Panc1 (cell line): ENCODE data around the gene TPI1. TPM values are rescaled to one million over a fixed set of nuclear protein-coding genes. Genes with fewer than 3 reads are reported as not detected.

Experiments
- ATAC-seq: fragments of 200-7000 bp; cut with Tn5 transposase; 2 replicates; pipeline ENCODE4 v1.9.1; 2020; ENCODE audit warnings: mild to moderate bottlenecking, moderate library complexity
- BruUV-seq: library from RNA; stranded (reverse); fragments of 400-500 nt; replicated peaks from 2 replicates; lab custom pipeline; 2021; lab: Mats Ljungman, UMichigan
- CTCF ChIA-PET: fragments of 300-600 bp; sonication (Branson Sonifier 250); formaldehyde crosslinking; loops from one replicate; lab custom pipeline; 2022; ENCODE audit warnings: antibody characterized with exemption; lab: Charles Lee
- POLR2A ChIA-PET: fragments of 300-600 bp; sonication (Branson Sonifier 250); formaldehyde crosslinking; loops from one replicate; lab custom pipeline; 2022; ENCODE audit warnings: antibody characterized with exemption; lab: Charles Lee
- DNase-seq: peaks from one replicate; pipeline ENCODE4 v3.0.0-alpha.2; 2010; ENCODE audit warnings: low read depth, low spot score
- H3K27ac ChIP-seq: 2 replicates; pipeline ENCODE4 v1.5.1; 2011; ENCODE audit warnings: mild to moderate bottlenecking, low read length, inconsistent platforms
- H3K27me3 ChIP-seq: fragments of 200-500 bp; sonication (Bioruptor generic); 2 replicates; pipeline ENCODE4 v1.6.0; 2014; ENCODE audit warnings: low read length, inconsistent platforms; ENCODE audit not compliant: control insufficient read depth, insufficient read depth
- H3K36me3 ChIP-seq: fragments of 200-500 bp; sonication (Bioruptor generic); 2 replicates; pipeline ENCODE4 v1.5.1; 2014; ENCODE audit warnings: inconsistent platforms, mild to moderate bottlenecking, low read length, moderate library complexity; ENCODE audit not compliant: control insufficient read depth, insufficient read depth
- H3K4me1 ChIP-seq: 2 replicates; pipeline ENCODE4 v1.5.1; 2011; ENCODE audit warnings: inconsistent platforms, mild to moderate bottlenecking, low read length, moderate library complexity; ENCODE audit not compliant: control insufficient read depth, insufficient read depth
- H3K4me3 ChIP-seq, 2 experiments: 2 replicates each; pipeline ENCODE4 v1.5.1; 2011 to 2012; ENCODE audit warnings: low read depth in 2 of 2, low read length in 2 of 2, mild to moderate bottlenecking in 2 of 2, inconsistent platforms in 1 of 2, moderate library complexity in 1 of 2
- H3K9me3 ChIP-seq: fragments of 200-500 bp; sonication (Bioruptor generic); 2 replicates; pipeline ENCODE4 v1.5.1; 2014; ENCODE audit warnings: low read depth, mild to moderate bottlenecking, inconsistent platforms, low read length, moderate library complexity; ENCODE audit not compliant: control insufficient read depth, insufficient read depth
- POLR2AphosphoS5 ChIP-seq: IDR thresholded peaks from 2 replicates; pipeline ENCODE4 v1.6.1; 2012; ENCODE audit warnings: mild to moderate bottlenecking, low read depth, low read length, moderate library complexity
- REST ChIP-seq, 2 experiments: IDR thresholded peaks; 2 replicates each; pipeline ENCODE4 v1.6.1; 2011 to 2012; ENCODE audit warnings: low read depth in 2 of 2, control low read depth in 1 of 2, low read length in 1 of 2, mild to moderate bottlenecking in 1 of 2, moderate library complexity in 1 of 2; ENCODE audit not compliant: insufficient read depth in 1 of 2
- SIN3A ChIP-seq: IDR thresholded peaks from 2 replicates; pipeline ENCODE4 v1.6.1; 2012; ENCODE audit warnings: low read depth, mild to moderate bottlenecking, low read length, moderate library complexity, borderline replicate concordance; ENCODE audit not compliant: insufficient read depth
- TCF7L2 ChIP-seq: IDR thresholded peaks from 2 replicates; pipeline ENCODE4 v1.6.1; 2011; ENCODE audit warnings: mild to moderate bottlenecking, low read depth, low read length, inconsistent platforms
- in situ Hi-C: cut with HindIII; loops from 2 replicates; pipeline ENCODE4 v1.10.0; 2016; ENCODE audit warnings: low sequenced_read_pairs, low pct_unique_long_range_greater_than_20kb
- intact Hi-C: fragments of 100-400 bp; cut with micrococcal nuclease; formaldehyde crosslinking; loops from one replicate; pipeline ENCODE4 v1.10.0; 2022; ENCODE audit not compliant: unreplicated experiment
- total RNA-seq: library from RNA; stranded (reverse); gene quantifications from one replicate; pipeline ENCODE4 v1.2.1, GENCODE V29; 2021; ENCODE audit not compliant: unreplicated experiment
- TF ChIP-seq, protein P1 (sequence below): fragments of 450-650 bp; IDR thresholded peaks from 2 replicates; pipeline ENCODE4 v1.5.1; 2017; ENCODE audit warnings: mild to moderate bottlenecking

Gene TPI1
- total RNA-seq, 1 experiment from 2014 or later, result 693 TPM

DNA sequence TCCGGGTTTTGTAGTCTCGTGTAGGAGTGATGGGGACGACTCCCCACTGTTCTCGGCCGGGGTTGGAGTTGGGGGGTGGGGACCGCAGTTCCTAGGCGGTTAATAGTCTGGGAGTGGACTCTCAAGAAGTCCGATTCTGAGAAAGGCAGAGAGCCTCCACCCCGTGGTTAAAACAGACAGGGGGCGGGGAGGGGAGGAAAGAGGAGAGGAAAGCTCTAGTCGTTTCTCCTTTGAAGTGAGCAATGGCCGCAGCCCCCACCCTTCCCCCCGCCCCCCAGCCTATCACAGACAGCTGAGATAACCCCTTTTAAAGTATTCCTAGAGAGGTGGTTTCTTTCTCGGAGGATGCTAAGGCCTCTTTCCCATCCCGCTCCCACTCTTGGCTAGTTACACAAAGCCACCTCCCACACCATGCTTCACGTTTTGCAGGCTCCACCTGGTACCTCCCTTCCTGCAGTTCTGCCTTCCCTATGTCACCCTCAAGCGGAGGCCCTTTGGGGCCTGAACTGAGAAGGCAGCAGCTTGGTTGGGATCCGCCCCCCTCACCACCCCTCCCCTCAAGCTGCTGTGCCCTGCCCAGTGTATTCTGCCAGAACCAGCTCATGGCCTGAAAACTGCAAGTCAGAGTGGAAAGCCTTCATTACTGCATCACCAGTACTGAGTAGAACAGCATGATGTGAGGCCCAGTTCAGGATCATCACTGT lies 14.5 kb upstream of the TPI1 start:
- no peaks in the 10 kb centered on the region for H3K9me3 ChIP-seq
- H3K4me1 ChIP-seq, result peaks cover 15% of the 10 kb centered on the region
- H3K4me3 ChIP-seq, result peak overlapping the region; percentile 75 to 89
- intact Hi-C loops, result no loop called here
- no peaks in the 10 kb centered on the region for H3K27me3 ChIP-seq
- DNase-seq (no peak), ATAC-seq (no peak)
- BruUV-seq, result no TSS peak
- in situ Hi-C loops, result no loop called here
- TF ChIP-seq, protein P1, sequence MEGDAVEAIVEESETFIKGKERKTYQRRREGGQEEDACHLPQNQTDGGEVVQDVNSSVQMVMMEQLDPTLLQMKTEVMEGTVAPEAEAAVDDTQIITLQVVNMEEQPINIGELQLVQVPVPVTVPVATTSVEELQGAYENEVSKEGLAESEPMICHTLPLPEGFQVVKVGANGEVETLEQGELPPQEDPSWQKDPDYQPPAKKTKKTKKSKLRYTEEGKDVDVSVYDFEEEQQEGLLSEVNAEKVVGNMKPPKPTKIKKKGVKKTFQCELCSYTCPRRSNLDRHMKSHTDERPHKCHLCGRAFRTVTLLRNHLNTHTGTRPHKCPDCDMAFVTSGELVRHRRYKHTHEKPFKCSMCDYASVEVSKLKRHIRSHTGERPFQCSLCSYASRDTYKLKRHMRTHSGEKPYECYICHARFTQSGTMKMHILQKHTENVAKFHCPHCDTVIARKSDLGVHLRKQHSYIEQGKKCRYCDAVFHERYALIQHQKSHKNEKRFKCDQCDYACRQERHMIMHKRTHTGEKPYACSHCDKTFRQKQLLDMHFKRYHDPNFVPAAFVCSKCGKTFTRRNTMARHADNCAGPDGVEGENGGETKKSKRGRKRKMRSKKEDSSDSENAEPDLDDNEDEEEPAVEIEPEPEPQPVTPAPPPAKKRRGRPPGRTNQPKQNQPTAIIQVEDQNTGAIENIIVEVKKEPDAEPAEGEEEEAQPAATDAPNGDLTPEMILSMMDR, result no peak
- TF ChIP-seq REST (IDR thresholded peaks at IDR 0.05; ENCODE audit: insufficient read depth in 1 of 2, low read depth in 2 of 2, low read length in 1 of 2), result no peak
- peak overlapping the region; percentile 72 for H3K27ac ChIP-seq
- ChIA-PET CTCF (interaction anchor here (0.6 kb wide), 1 partner anchor 307 kb away, joined by 3 read pairs; no protein-coding TSS in a partner anchor), POLR2A (interaction anchor here (0.5 to 1.1 kb wide), 3 partner anchors 14 to 191 kb away, joined by 4 to 7 read pairs (median 5); partner anchors contain the start of gene TPI1)
- H3K36me3 ChIP-seq, result peaks cover 10% of the 10 kb centered on the region

DNA sequence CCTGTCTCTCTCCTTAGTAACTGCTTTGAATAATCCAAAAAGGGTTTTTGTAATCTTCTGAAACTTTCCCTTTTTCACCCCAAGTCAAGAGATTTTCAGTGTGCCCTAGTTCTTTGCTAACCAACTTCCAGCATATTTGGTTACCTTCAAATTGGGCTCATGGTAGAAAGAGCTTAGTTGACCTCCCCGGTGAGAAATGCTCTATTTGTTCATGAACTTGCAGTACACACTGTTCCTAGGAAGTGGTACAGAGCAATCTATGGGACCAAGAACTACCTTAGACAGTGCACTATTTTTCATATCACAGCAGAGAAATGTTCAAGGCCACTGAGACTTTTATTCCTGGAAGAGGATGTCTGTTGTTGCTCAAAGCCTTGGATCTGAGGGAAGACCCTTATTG lies 13.7 kb upstream of the TPI1 start:
- Histone ChIP-seq H3K4me3 (peak overlapping the region in 1 of 2 experiments; percentile 75; a peak in 1 of 4 replicates), H3K36me3 (peaks cover 13% of the 10 kb centered on the region), H3K4me1 (peaks cover 15% of the 10 kb centered on the region), H3K9me3 (no peaks in the 10 kb centered on the region), H3K27me3 (no peaks in the 10 kb centered on the region), H3K27ac (0 out of 2 replicates have a peak overlapping the region, but pooled peaks have one; percentile 72)
- no TSS peak for BruUV-seq
- TF ChIP-seq, protein P1, result no peak
- TF ChIP-seq TCF7L2 (no peak), REST (IDR thresholded peaks at IDR 0.05; ENCODE audit: insufficient read depth in 1 of 2, low read depth in 2 of 2, low read length in 1 of 2) (no peak), SIN3A (no peak), POLR2AphosphoS5 (no peak)
- intact Hi-C loops (no loop called here), in situ Hi-C loops (no loop called here)
- POLR2A ChIA-PET, result no interaction called here
- CTCF ChIA-PET, result no interaction called here
- no peak for DNase-seq
- no peak for ATAC-seq
